NCI-H526 treated with DMSO at 0.1 percent for 48 hours (cell line): ENCODE measurements around the gene KCNG2.

ENCODE experiments used
- DNase-seq: peaks from one replicate; lab custom pipeline; 2025; lab: John Stamatoyannopoulos, UW

KCNG2 gene

DNA sequence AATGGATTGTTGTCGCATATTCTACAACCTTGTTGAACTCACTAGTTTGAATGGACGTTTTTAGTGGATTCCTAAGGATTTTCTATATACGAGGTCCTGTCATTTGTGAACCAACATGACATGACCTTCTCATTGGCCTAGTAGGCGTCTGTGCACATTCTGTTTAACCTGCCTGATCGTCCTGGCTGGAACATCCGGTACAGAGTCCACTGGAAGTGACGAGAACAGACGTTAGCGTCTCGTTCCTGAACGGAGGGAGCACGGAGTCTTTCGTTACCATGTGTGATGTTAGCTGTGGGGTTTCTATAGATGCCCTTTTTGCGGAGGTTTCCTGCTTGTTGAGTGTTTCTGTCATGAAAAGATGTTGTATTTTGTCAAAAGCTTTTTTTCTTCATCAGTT lies 91.8 kb downstream of the KCNG2 start:
- no peak for DNase-seq

DNA sequence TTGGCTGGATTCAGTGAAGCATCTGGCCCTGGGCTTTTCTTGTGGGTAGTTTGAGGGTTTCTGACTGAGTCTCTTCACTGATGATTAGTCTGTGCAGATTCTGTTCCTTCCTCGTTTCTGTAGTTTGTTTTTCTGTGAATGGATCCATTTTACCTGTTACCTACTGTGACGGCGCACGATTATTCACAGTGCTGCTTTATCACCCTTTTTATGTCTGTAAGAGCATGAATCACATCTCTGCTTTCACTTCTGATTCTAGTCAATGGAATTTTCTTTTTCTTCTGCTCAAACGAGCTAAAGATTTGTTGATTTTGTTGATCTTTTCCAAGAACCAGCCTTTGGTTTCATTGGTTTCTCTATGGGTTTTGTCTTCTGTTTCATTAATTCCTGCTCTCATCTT lies 92.9 kb downstream of the KCNG2 start:
- no peak for DNase-seq

DNA sequence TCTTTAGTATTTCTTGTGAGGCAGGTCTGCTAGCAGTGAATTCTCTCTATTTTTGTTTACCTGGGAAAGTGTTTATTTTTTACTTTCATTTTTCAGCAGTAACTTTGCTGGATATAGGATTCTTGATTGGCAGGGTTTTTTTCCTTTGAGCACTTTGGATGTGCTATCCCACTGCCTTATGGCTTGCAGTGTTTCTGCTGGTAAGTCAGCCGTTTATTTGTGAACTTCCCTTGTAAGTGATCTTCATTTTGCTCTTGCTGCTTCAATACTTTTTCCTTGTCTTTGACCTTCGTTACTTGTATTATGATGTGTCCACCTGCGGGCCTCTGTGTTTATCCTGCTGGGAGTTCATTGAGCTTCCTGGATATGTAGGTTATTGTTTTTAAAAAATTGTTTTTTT lies 99.0 kb downstream of the KCNG2 start:
- no peak for DNase-seq

DNA sequence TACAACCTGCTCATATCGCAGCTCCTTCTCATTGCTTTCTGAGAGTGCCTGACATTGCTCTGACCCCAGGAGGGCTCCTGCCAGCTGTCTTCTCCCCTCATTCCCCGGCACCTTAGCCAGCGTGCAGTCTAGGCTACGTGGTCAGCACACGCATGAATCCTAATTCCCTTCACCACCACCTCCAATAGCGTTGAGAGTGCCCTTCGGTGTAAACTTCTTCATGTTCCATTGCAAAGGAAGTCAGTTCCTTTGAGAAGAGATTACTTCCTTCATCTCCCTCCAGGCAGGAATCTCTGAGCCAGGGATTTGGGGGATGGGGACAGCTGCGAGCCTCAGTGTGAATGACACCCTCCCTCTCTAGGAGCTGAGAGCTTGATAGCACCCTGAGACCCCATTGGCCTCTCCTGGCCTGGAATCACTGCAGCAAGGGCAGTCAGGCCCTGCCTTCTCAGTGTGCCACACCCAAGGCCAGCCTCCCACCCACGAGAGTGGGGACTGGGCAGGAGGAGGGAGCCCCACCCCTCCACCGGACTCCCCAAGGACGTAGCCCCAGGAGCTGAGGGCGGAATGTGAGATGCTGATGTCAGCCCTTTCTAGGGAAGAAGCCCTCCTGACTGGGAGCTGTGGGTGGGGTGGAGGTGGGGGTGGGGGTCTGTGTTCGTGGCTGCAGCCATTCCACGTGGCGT lies 100.3 kb downstream of the KCNG2 start:
- no peak for DNase-seq

DNA sequence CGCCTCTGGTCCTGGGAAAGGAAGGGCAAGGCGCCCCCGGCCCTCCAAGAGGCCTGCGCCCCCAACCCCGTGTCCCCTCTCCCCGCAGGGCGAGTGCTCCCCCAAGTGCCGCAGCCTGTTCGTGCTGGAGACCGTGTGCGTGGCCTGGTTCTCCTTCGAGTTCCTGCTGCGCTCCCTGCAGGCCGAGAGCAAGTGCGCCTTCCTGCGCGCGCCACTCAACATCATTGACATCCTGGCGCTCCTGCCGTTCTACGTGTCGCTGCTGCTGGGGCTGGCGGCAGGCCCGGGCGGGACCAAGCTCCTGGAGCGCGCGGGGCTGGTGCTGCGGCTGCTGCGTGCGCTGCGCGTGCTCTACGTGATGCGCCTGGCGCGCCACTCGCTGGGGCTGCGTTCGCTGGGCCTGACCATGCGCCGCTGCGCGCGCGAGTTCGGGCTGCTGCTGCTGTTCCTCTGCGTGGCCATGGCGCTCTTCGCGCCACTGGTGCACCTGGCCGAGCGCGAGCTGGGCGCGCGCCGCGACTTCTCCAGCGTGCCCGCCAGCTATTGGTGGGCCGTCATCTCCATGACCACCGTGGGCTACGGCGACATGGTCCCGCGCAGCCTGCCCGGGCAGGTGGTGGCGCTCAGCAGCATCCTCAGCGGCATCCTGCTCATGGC lies 101.3 kb downstream of the KCNG2 start:
- no peak for DNase-seq

DNA sequence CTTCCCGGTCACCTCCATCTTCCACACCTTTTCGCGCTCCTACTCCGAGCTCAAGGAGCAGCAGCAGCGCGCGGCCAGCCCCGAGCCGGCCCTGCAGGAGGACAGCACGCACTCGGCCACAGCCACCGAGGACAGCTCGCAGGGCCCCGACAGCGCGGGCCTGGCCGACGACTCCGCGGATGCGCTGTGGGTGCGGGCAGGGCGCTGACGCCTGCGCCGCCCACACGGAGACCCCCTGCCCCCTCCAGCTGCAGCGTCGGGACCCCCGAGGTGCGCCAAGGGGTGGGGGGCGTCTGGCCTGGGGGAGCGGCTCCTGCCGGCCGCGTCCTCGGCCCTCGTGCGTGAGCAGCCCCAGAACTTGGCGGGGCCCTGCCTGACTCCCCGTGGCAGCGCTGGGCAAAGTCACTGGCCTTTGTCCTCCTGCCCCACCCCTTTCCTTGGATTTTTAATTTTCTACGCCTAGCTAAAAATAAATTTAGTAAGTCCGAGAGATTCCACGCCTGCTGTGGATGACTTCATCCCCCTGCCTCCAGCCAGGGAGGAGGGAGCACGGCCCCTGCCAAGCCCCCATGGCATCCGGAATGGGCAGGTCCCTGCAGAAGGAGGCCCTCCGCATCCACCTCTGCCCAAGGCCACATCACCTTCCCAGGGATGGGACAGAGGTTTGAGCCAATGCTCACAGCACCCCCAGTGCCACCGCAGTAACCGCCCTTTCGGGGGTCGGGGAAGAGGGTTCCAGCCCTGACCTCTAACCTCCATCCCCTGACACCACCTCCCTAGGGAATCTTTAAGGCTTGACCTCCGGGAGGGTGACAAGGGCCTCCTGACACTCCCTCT lies 102.1 kb downstream of the KCNG2 start:
- no peak for DNase-seq

DNA sequence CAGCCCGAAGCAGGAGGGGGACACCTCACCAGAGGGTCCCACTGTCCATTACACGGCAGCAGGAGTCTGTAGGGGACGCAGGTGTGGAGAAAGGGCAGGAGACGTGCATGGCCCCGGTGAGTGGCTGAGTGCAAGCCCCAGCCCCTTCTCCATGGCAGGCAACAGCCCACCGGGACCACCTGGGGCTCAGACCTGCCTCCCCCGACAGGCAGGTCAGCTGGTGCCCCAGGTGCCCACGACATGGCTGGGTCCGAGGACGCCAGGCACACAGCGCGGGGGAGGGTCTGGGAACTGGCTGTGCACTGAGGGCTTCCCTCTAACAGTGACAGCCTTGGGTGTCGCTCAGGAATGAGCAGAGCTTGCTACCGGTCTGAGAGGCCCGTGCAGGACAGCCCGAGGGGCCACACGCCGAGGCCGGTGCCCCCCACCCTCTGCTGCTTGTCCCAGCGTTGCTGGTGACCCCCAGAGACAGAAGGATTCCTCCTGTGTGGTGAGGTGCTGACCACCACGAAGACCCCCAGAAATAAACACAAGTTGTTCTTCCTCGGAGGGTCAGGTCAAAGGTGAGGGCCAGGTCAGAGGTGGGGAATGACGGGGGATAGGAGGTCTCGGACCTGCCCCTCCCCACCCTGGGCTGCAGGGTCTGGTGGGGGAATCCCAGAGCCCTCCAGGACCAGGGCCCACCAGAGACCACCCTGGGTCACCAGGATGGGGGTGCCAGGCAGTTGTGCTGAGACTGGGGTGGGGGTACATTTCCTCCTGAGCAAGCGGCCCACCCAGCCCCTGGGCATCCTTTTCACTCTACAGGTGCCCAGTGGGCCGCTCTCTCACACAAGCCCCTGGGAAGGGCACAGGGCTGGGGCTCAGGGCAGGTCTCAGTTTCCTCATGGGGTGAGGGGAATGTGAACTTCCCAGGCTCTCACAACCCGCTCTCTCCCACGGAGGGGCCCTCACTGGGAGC lies 103.2 kb downstream of the KCNG2 start:
- DNase-seq, result no peak

DNA sequence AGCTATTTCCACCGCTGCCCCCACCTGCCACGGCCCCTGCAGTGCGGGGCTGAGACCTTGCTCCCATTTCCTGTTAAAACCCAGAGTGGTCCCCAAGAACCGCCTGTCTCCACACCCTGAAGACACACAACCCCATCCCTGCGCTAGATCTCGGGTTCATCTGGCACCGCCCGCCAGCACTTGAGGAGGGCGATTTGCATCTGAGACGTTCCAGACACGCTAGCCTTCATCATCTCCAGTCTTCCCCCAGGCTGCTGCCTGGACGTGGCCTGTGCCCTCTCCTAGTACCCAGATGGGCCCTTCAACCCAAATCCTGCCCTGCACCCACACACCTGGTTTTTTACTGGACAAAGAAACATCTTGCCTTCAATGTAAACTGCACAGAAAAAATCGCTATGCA lies 103.9 kb downstream of the KCNG2 start:
- DNase-seq, result no peak

DNA sequence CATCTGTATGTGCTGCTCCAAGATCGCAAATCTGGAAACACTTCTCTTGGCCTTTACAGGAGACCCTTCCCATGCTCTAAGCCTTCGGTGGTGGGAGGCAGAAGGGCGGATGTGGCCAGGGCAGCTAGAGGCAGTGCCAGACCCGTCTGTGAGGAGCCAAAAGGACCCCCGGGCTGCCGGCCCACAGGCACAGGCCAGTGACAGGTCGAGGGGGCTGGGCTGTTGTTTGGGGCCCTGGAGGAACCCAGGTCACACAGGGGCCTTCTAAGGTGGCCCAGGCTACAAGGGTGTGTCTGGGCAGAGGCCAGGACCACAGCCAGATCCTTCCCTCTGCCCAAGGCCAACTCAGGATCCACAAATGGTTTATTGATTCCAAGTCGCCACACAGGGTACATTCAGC lies 104.3 kb downstream of the KCNG2 start:
- DNase-seq, result no peak

DNA sequence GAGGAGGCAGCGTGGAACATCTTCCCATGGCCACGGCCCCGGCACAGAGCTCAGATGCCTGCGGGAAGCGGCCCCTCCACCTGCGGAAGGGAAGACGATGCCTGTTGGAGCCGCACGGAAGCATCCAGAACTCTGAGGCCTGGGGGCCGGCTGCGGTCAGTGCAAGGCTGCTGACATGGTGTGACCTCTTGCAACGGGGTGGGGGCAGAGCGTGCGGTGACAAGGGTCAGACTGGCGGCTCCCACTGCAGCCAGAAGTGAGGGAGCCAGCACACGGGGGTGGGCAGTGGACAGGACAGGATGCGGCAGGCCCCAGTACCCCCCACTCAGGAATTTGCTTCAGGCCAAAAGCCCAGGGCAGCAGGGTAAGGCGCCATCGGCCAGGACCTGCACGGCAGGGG lies 104.9 kb downstream of the KCNG2 start:
- no peak for DNase-seq

DNA sequence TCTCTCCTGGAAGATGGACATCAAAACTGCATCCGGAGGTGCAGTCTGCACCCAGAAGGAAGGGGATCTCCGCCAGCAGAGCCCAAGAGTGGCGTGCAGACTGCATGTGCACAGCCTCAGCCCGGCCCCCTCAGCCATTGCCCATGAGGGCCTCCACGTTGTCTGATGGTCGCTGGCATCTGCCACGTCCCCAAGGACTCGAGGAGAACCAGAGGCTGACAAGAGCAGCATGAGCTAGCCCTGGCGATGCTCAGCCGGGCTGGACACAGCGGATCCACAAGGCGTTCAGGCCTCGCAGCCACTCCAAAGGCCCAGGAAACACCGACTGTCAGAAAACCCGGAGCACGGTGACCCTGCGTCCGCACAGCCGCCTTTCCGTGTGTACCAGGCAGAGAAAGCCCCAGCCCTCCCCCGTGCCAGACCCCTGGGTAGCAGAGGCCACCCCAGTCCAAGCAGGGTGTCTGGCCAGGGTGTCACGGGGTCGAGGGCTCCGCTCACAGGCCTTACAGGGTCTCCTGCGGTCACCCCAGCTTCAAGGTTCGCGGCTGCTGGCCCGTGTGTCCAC lies 105.4 kb downstream of the KCNG2 start:
- no peak for DNase-seq

DNA sequence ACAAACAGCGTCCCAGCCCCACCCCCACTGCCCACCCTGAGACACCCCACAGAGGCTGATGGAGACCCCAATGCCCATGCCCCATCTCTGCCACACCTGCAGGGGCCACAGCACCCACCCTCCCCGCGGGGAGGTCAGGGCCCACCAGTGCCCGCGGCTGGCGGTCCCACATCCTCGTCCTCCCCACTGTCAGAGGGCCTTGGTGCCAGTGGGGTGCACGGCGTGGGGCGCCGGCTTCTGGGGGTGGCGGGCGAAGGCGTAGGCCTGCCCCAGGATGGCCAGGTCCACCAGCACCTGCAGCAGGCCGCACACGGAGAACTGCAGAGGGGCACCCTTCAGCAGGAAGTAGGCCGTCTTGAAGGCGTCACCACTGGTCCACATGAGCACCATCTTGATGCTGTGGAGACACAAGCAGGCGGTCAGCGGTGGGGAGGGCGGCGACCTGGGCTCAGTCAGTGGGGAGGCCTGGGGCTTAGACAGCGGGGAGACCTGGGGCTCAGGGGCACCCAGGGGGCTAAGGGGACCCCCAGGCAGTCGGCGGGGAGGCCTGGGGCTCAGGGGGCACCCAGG lies 106.1 kb downstream of the KCNG2 start:
- no peak for DNase-seq

DNA sequence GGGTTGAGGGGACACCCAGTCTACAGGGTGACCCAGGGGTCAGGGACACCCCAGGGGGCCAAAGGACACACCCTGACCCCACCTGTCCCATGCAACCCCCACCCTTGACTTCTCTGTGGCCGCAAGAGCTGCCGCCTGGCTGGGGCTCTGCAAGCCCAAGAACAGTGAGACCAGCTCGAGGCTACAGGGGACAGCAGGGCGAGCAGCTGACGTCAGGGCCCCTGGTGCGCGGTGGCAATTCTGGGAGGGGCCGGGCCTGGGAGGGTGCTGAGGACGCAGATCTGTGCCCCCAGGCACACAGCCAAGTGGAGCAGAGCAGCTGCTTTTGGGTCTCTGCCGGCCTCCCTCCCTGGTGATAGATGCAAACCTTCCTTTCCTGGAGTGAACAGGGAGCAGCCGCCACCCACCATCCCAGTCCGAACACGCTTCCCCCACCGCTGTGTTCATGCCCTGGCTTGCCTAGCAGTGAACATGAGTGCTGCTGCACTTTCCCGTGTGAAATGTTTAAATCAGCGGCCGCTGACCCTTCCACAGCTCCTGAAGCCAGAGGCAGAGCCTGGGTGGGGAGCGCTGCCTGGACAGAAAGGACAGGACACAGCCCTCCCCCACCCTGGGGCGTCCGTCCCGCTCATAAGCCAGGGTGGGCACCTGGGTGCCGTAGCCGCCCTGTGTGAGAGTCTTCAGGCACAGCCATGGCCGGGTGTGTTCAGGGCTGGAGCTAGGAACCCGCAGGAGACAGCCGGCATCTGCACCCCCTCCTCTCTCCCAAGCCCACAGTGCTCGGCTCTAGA lies 106.8 kb downstream of the KCNG2 start:
- no peak for DNase-seq

DNA sequence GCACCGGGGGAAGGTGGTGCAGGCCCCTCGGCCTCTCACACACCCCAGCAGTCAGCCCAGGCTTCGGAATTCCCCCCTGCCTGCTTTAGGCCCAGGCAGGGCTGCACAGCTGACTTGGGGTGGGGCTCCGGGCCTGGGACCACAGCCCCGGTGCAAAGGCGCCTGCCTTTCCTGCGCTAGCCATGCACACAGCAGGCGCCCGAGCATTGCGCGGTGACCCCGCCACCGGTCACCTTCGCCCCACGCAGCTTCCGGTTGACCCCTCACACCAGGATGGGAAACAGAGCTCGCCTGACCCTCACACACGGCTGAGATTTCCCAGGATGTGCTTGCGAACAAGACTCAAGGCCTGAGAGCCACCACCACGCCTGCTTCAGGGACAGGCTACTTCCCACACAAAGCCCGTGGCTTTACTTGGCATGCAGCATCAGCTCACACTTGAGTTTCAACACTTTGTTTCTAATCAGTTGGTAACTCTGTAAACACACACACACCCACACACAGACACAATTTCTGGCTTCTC lies 107.7 kb downstream of the KCNG2 start:
- DNase-seq, result no peak

DNA sequence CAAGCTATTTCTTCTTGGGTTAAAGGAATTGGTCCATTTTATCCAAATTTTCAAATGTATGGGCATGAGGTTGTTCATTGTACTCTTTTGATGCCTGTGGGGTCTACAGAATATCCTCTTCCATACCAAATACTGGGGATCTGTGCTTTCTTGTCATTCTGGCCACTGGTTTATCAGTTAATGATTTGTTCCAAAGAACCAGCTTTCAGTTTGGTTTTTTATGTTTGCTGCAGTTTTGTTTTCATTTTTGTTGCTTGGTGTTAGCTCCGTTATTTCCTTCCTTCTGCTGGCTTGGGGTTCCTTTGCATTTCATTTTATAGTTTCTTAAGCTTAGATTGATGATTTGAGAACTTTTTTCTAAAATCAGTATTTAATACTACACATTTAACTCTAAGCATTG lies 108.3 kb downstream of the KCNG2 start:
- DNase-seq, result no peak

DNA sequence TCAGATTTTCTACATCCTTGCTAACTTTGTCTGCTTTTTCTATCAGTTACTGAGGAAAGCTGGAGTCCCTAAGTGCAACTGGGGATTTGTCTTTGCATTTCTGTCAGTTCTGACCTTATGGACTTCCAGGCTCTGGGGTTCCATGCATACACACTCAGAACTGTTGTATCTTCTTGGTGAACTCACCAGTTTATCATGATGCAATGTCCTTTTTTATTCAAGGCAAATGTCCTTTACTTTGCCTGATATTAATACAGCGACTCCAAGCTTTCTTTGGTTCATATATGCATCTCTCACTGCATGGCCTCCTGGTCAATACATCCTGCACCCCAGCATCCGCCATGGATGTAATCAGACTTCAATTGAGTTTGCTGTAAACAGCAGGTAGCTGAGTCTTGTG lies 109.0 kb downstream of the KCNG2 start:
- no peak for DNase-seq

DNA sequence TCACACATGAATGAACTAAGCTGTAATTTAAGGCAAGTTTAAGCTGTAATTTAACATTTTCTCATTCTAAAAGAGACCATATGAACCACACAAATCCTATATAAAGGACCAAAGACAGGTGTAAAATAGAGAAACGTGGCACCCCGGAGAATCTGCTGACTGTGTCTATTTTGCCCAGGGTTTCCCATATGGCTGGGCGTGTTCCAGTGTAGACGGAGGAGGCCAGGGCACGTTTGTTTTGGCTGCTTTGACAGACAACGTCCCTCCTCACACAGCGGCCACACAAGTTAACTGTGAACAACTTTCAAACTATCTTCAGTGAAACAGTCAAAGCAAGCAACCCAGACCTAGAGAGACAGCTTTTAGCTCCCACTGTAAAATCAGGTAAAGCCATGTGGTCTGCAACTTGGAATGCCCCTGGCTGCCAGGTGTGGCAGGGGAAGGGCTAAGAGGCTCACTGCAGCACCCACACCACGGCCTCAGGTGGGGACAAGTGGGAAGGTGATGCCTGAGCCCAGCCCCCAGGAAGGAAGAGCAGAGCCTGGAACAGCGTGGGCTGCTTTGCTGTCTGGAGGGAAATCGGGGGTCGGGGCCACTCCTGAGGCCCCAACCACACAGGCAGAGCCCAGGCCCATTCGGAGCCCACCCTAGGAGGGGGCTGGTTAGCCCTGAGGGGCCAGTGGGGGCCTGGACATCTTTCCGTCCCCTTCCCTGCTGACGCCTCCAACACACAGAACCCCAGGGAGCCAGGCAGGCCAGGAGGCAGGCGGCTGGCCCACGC lies 113.0 kb downstream of the KCNG2 start:
- DNase-seq, result no peak

DNA sequence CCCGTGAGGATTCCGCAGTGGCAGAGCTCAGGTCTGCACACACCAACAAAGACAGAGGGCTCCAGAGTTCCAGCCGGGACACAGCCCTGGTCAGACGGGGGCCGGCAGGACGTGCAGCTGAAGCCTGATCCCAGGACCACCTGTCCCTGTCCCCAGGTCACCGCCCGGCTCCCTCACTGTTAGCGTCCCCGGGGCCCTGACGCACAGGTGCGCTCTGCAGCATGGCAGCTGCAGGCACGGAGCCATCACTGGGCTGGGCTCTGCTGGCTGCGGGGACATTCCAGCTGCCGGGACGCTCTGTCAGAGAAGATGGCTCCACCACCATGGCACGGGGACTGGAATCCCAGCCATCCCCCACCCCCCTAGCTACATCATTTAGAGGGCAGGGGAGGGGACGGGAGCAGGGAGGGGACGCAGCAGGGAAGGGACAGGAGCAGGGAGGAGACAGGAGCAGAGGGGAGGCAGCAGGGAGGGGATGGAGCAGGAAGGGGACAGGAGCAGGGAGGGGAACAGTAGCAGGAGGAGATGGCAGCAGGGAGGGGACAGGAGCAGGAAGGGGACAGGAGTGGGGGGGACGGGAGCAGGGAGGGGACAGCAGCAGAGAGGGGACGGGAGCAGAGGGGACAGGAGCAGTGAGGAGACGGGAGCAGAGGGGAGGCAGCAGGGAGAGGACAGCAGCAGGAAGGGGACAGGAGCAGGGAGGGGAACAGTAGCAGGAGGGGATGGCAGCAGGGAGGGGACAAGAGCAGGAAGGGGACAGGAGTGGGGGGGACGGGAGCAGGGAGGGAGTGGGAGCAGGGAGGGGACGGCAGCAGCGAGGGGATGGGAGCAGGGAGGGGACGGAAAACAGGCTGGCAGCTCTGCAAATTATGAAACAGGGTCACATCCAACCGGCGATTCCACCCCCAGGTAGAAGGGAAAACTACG lies 113.9 kb downstream of the KCNG2 start:
- DNase-seq, result no peak
